Measurements from ENCODE around the gene TOM1L2.
"Not testable (repeated sequence)": the region's sequence is repeated elsewhere in the genome, so short reads cannot be mapped to it uniquely, and the experiment has no call there.

Gene TOM1L2

GRCh38 chr17:17921192-17922069 lies 50.8 kb downstream of the TOM1L2 start:
- peak; percentile 41 for DNase-seq

GRCh38 chr17:17919169-17920107 lies 52.8 kb downstream of the TOM1L2 start:
- peak; percentile 78 for DNase-seq

GRCh38 chr17:17917394-17917793 lies 54.8 kb downstream of the TOM1L2 start:
- DNase-seq = no peak

- no peak for DNase-seq
Measured at GRCh38 chr17:17915183-17915582, 57.0 kb downstream of the TOM1L2 start.

GRCh38 chr17:17913695-17914332 lies 58.4 kb downstream of the TOM1L2 start:
- peak; percentile 99 for DNase-seq

- not testable (repeated sequence) for DNase-seq
Measured at GRCh38 chr17:17912336-17912735, 59.9 kb downstream of the TOM1L2 start.

- no peak for DNase-seq
Measured at GRCh38 chr17:17911001-17911613, 61.1 kb downstream of the TOM1L2 start.

GRCh38 chr17:17910060-17910459 lies 62.1 kb downstream of the TOM1L2 start:
- no peak for DNase-seq

GRCh38 chr17:17909078-17909477 lies 63.1 kb downstream of the TOM1L2 start:
- DNase-seq = no peak

- no peak for DNase-seq
Measured at GRCh38 chr17:17907469-17907868, 64.7 kb downstream of the TOM1L2 start.

GRCh38 chr17:17906418-17907215 lies 65.6 kb downstream of the TOM1L2 start:
- DNase-seq = no peak

GRCh38 chr17:17905036-17905320 lies 67.2 kb downstream of the TOM1L2 start:
- DNase-seq = no peak

- no peak for DNase-seq
Measured at GRCh38 chr17:17904166-17905035, 67.8 kb downstream of the TOM1L2 start.

- DNase-seq = no peak
Measured at GRCh38 chr17:17902877-17903276, 69.3 kb downstream of the TOM1L2 start.

- no peak for DNase-seq
Measured at GRCh38 chr17:17902376-17902775, 69.8 kb downstream of the TOM1L2 start.

- no peak for DNase-seq
Measured at GRCh38 chr17:17900615-17901520, 71.3 kb downstream of the TOM1L2 start.

- DNase-seq = no peak
Measured at GRCh38 chr17:17899486-17899885, 72.7 kb downstream of the TOM1L2 start.

- no peak for DNase-seq
Measured at GRCh38 chr17:17898673-17899072, 73.5 kb downstream of the TOM1L2 start.

GRCh38 chr17:17897442-17897841 lies 74.8 kb downstream of the TOM1L2 start:
- no peak for DNase-seq

GRCh38 chr17:17896746-17897145 lies 75.5 kb downstream of the TOM1L2 start:
- no peak for DNase-seq
